WERI-Rb-1 (cell line): ENCODE measurements around the gene ZFYVE26.
"Not testable (repeated sequence)": the region's sequence is repeated elsewhere in the genome, so short reads cannot be mapped to it uniquely, and the experiment has no call there.

ENCODE experiments used
- DNase-seq: peaks from one replicate; pipeline ENCODE4 v3.0.0-alpha.2; 2020
- H3K27ac ChIP-seq: fragments of 250-450 bp; sonication (Bioruptor Pico); 2 replicates; pipeline ENCODE4 v1.5.1; 2020; ENCODE audit warnings: mild to moderate bottlenecking, moderate library complexity
- H3K27me3 ChIP-seq: fragments of 250-450 bp; sonication (Bioruptor Pico); 2 replicates; pipeline ENCODE4 v1.5.1; 2021; ENCODE audit warnings: mild to moderate bottlenecking, low read depth, moderate library complexity; ENCODE audit not compliant: insufficient read depth, severe bottlenecking
- H3K36me3 ChIP-seq: fragments of 250-450 bp; sonication (Bioruptor Pico); 2 replicates; pipeline ENCODE4 v1.5.1; 2020; ENCODE audit warnings: mild to moderate bottlenecking, moderate library complexity
- H3K4me3 ChIP-seq: 2 replicates; pipeline ENCODE4 v1.5.1; 2011; ENCODE audit warnings: low read depth, mild to moderate bottlenecking, control low read depth, low read length
- H3K9me3 ChIP-seq: fragments of 250-450 bp; sonication (Bioruptor Pico); 2 replicates; pipeline ENCODE4 v1.5.1; 2021; ENCODE audit warnings: mild to moderate bottlenecking, moderate library complexity; ENCODE audit not compliant: severe bottlenecking
- TF ChIP-seq, protein P1 (sequence below): IDR thresholded peaks from 2 replicates; pipeline ENCODE4 v1.5.1; 2011; ENCODE audit warnings: low read depth, mild to moderate bottlenecking, control low read depth, inconsistent platforms, low read length

ZFYVE26 gene

DNA sequence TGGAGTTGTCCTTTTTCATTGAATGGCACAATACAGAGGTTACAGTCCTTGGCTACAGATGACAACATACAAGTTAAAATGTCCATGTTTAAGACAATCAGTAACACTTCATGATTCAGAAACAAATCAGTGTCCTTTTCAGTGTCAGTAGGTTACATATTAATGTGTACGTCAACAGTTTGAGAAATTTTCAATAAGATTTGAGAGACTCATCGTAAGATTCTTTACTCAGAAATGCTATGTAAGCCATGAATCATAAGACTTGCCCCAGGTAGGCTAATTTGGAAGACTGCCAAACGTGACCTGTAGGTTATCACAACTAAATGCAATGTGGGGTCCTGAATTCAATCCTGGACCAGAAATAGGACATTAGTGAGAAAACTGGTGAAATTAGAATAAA, 111.2 kb downstream of the ZFYVE26 start:
- Histone ChIP-seq H3K4me3 (no peak overlapping the region), H3K9me3 (no peaks in the 10 kb centered on the region), H3K27ac (no peak overlapping the region), H3K27me3 (no peaks in the 10 kb centered on the region), H3K36me3 (no peaks in the 10 kb centered on the region)
- no peak for DNase-seq
- TF ChIP-seq, protein P1, sequence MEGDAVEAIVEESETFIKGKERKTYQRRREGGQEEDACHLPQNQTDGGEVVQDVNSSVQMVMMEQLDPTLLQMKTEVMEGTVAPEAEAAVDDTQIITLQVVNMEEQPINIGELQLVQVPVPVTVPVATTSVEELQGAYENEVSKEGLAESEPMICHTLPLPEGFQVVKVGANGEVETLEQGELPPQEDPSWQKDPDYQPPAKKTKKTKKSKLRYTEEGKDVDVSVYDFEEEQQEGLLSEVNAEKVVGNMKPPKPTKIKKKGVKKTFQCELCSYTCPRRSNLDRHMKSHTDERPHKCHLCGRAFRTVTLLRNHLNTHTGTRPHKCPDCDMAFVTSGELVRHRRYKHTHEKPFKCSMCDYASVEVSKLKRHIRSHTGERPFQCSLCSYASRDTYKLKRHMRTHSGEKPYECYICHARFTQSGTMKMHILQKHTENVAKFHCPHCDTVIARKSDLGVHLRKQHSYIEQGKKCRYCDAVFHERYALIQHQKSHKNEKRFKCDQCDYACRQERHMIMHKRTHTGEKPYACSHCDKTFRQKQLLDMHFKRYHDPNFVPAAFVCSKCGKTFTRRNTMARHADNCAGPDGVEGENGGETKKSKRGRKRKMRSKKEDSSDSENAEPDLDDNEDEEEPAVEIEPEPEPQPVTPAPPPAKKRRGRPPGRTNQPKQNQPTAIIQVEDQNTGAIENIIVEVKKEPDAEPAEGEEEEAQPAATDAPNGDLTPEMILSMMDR, result no peak

DNA sequence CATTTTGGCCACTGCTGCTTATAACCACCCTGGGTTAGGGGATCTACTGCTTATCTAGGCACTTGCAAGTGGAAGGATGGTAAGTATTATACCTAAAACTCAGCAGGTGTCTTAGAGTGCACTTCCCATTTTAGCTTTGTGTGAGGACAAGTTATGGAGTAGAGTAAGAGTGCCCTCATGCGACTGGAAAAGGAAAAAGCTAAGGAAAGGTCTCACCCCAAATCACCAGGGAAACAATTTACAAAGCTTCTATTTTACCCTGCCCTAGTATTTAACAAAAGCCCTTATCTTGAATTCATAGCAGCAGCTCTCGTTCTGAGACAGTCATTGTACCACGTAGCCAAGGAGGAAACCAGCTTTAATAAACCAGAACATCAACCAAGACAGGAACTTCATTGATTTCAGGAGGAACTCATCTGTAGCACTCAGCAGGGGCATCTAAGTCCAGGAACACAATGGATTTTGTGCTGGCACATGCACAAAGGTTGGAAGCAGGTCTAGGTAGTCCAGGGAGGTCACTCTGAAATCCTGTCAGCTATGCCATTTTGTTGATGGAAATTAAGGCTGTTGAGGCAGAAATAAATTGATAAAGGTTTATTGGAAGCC, 111.8 kb downstream of the ZFYVE26 start:
- H3K36me3 ChIP-seq, result no peaks in the 10 kb centered on the region
- TF ChIP-seq, protein P1, result peak; percentile 73
- H3K27me3 ChIP-seq, result no peaks in the 10 kb centered on the region
- no peak overlapping the region for H3K27ac ChIP-seq
- peak; percentile 28 for DNase-seq
- H3K9me3 ChIP-seq, result no peaks in the 10 kb centered on the region
- no peak overlapping the region for H3K4me3 ChIP-seq

DNA sequence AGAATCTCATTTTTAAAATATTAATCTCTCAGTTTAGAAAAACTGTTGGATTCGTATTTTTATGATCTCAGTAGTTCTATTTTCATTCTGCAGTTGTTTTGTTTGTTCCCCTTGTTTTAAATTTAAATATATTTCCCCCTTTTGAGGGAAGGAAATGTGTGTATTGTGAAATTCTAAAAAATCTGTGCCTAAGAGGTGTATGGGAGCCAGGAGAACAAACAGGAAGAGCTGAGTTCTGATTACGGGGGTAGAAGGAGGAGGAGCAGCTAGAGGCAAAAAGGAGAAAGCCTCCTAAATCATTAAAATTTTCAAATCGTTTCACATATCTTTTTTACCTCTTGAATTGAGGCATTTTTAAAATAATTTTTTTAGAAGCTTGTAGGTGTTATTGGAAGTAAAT, 112.4 kb downstream of the ZFYVE26 start:
- H3K9me3 ChIP-seq, result no peaks in the 10 kb centered on the region
- H3K4me3 ChIP-seq, result no peak overlapping the region
- H3K27ac ChIP-seq, result no peak overlapping the region
- TF ChIP-seq, protein P1, result no peak
- H3K36me3 ChIP-seq, result no peaks in the 10 kb centered on the region
- no peak for DNase-seq
- H3K27me3 ChIP-seq, result no peaks in the 10 kb centered on the region

DNA sequence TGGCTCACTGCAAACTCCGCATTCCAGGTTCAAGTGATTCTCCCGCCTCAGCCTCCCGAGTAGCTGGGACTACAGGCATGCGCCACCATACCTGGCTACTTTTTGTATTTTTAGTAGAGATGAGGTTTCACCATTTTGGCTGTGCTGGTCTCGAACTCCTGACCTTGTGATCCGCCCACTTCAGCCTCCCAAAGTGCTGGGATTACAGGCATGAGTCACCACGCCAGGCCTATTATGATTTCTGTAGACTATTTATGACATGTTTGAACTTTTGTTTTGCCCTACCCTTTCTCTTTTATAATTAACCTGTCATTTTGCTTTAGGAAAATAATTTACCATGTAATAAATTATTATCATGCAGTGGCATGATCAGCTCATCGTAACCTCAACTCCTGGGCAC, 114.9 kb downstream of the ZFYVE26 start, which contains the start of gene RDH12:
Gene RDH12, plus strand, starts transcription at position 395 of the 400 bp plus-strand sequence. CDS start 20,757 bp downstream, outside the sequence.
- not testable (repeated sequence) for H3K27ac ChIP-seq, H3K4me3 ChIP-seq, H3K36me3 ChIP-seq, H3K27me3 ChIP-seq, H3K9me3 ChIP-seq, DNase-seq

DNA sequence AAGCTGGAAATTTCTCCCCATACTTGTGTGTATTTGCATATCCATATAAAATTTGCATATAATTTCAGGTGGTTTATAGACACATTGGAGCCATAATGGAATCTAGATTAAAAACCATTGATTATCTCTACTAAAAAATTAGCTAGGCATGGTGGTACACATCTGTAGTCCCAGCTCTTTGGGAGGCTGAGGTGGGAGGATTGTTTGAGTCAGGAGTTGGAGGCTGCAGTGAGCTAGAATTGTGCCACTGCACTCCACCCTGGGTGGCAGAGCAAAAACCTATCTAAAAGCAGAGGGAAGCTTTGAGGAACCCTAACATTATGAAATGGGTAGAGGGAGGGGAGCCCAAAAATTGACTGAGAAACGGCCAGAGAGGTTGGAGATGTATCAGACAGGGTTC, 118.2 kb downstream of the ZFYVE26 start:
- H3K4me3 ChIP-seq, result no peak overlapping the region
- H3K27ac ChIP-seq, result no peak overlapping the region
- H3K36me3 ChIP-seq, result peaks cover 9% of the 10 kb centered on the region
- no peaks in the 10 kb centered on the region for H3K27me3 ChIP-seq
- no peaks in the 10 kb centered on the region for H3K9me3 ChIP-seq
- TF ChIP-seq, protein P1, result no peak
- DNase-seq, result no peak

DNA sequence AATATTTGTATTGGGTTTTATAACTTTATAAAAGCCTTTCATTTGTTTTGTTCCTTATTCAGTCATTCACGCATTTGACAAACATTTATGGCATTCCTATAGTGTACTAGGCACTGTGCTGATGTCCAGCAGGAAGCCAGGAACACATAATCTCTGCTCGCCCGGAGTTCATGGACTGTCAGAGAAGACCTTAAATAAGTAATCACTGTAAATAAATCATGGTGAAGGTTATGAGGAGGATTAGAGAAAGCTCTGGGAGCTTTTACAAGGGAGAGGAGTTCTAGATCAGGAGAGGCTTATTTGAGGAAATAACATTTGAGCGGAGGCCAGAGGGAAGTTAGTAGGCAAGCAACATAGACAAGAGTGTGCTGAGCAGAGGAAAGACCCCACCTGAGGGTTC, 119.4 kb downstream of the ZFYVE26 start:
- DNase-seq, result peak; percentile 45
- TF ChIP-seq, protein P1, result no peak
- Histone ChIP-seq H3K27me3 (no peaks in the 10 kb centered on the region), H3K36me3 (peaks cover 21% of the 10 kb centered on the region), H3K27ac (no peak overlapping the region), H3K4me3 (no peak overlapping the region), H3K9me3 (no peaks in the 10 kb centered on the region)
